Measurements from ENCODE around the gene PITX1.

The PITX1 gene

GRCh38 chr5:135062216-135063055 lies 28.4 kb upstream of the PITX1 start:
- DNase-seq (ENCODE audit: low read depth) = no peak

DNA sequence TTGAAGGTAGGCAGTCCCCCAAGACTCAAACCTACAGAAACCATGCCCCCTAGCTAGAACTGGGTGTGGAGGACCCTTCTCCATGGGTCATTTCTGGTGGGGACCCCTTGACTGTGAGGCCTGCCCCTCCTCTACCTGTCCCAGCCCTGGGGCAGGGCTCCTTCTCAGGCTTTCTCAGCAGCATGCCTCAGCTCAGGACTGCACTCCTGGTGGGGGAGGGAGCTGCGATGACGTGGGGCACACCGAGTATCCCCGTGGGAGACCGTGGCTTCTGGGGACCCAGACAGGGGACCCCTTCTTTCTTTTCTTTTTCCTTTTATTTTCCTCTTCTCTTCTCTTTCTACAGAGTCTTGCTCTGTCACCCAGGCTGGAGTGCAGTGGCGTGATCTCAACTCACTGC lies 27.0 kb upstream of the PITX1 start:
- DNase-seq (ENCODE audit: low read depth) = no peak

DNA sequence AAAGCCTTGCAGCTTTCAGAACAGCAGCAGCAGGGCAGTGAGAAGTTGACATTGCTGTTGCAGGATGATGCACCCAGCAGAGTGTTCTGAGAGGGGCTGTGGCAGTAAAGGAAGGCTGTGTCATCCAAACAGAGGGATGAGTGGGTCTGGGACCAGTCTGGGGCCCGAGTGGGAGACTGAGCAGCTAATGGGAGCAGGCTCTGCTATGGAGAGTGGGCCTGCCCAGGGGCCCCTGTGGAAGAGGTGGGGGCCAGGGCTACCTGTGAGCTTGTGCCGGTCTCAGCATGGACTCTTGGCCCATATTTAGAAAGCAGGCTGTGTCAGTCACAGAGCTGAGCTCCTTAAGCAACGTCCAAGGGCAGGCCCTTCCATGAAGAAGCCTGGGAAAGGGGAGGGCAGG lies 26.0 kb upstream of the PITX1 start:
- no peak for DNase-seq (ENCODE audit: low read depth)

DNA sequence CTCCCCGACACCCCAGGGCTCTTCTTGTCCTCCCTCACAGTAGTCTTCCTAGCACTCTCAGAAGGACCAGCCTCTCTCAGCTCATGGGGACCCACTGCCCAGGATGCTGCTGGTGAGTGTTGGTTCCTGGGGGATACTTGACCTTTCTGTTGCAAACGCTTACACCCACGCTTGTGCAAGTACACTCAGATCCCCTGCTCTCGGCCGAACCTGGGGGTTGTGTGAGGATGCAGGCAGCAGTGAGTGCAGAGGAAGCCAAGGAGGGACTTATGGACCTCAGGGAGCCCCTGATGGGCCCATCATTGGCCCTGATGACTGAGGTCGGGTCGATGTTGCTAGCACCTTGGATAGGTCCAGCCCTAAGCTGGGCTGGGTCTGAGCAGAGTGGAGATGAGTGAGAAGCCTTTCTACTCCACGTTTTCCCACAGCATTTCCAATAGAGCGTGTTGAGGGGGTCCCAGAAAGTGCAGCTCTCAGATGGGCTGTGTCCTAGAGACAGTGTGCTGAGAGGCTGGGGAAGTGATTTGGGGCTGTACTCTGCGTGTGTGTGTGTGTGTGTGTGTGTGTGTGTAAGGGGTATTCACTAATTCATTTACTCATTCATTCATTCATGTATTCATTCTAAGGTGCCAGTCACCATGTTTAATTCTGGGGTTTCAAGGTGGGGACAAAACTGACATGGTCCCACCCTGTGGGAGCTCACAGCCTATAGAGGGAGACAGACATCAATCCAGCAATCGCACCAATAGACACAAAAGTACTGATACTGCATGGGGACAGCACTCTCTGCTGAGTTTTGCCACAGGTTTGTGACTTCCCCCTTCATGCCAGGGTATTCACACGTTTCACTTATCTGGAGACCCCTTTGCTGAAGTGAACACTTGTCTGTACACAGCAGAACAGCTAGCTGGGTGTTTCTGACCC lies 25.2 kb upstream of the PITX1 start:
- DNase-seq (ENCODE audit: low read depth) = no peak

- DNase-seq (ENCODE audit: low read depth) = no peak
Observed at GRCh38 chr5:135058331-135058732, 24.3 kb upstream of the PITX1 start.

DNA sequence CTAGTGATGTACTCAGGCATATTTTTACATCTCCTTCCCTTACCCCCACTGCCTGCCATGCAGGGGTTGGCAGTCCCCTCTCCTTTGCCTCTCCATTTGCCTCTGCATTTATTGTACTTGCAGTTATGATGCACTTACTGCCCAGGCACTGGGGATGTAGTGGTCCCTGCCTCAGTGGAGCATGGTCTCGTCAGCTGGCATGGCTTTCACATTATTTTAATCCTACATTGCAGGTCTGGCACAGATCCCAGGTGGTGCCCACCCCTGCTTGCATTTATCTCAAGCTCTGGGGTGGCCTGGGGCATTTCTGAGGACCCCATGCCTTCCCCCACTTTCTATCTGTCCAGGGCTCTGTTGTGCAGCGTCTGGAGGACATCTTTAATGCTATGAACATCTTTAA lies 23.2 kb upstream of the PITX1 start:
- DNase-seq (ENCODE audit: low read depth) = no peak

DNA sequence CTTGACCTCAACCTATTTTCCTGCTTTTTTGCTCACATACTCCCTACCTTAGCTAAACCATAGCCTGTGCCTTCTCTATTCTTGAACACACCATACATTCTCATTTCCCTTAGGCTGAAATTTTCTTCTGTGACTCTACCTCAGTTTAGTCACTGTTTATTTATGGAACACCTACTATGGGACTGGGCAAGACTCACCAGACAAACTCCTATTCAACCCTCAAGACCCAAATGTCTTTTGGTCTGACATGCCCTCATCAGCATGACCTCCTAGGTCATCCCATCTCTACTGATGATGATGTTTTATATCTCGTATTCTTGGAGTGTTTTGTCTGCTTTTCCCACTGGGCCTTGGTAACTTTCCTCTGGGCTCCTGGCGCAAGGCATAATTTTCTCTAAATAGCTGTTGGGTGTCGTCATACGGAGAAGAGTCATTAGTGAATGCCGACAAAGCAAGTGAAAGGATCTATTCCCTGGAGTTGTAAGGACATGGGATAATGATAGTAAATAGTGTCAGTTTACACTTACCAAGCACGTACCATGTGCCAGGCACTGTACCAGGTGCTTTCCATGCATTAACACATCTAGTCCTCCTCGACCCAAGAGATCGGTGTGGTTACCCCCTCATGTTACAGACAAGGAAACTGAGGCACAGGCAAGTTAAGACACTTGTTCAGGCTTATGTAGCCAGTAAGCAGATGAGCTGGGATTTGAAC lies 22.4 kb upstream of the PITX1 start:
- DNase-seq (ENCODE audit: low read depth) = no peak

DNA sequence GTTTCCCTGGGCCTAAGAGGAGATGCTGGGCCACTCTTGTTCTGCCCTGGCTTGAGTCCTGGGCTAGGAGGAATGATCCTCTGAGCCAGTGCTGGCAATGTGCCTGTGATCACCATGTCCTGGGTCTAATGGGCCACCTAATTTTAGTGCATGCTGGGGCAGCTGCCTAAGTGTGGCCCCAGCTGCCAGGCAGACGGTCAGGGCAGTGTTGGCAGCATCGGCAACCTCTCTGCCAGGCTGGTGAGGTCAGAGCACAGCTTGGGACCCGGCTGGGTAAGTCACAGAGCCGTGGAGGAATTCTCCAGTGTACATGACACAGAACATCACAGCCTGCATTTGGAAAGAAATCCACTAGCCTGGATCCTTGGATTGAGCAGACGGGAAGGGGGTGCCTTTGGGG lies 21.4 kb upstream of the PITX1 start:
- no peak for DNase-seq (ENCODE audit: low read depth)

DNA sequence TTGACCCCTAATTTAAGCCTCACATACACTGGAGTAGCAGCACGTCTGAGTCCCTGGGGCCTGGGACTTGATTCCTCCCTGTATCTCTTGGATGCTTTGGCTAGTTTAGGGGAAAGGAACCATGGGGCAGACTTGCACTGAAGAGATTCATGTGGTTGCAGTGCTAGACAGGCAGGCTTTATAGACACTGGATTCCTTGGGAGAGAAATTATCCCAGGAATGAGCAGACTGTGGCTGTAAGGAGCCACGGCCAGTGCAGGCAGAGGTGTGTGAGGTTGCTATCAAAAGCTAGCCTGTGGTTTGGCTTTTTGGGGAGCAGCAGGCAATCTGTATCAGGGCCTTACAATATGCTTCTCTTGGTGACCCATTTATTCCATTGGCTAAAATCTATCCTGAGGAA lies 20.5 kb upstream of the PITX1 start:
- DNase-seq (ENCODE audit: low read depth) = no peak

DNA sequence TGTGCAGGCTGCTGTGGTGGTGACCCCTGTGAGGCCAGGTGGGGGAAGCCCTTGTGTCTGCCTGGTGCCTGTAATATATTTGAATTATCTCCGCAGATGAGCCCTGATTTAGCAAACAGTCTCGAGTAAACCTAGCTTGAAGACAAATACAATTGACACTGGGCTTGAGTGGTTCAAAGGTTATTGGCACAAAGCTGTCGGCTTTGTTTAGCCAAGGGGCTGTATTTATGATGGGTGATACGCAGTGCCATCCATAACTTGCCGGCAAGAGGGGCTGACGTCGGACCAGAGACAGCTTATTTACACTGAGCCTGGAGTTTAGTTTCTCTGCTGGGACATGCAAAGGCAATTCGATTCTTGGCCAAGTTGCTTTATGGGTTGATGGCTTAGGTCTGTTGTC lies 20.0 kb upstream of the PITX1 start:
- no peak for DNase-seq (ENCODE audit: low read depth)

GRCh38 chr5:135053278-135053677 lies 19.2 kb upstream of the PITX1 start:
- no peak for DNase-seq (ENCODE audit: low read depth)

GRCh38 chr5:135052511-135053145 lies 18.6 kb upstream of the PITX1 start:
- no peak for DNase-seq (ENCODE audit: low read depth)

DNA sequence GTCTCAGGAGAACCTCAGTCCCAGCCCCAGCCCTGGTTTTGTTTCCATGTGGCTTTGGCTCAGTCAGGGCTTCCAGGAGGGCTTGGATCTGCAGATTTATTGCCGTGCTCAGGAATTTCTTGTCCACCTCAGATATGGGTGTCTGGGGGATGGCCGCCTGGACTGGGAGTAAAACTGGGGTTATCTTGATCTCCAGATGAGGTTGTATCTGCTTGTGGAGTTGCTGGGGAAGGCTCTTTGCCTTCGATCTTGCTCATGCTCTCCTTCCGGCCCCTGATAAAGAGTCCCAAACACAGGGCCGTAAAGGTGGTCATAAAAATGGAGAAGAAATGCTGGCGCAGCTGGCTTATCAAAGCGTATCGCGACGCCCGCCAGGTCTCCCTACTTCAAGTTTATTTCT lies 17.8 kb upstream of the PITX1 start:
- DNase-seq (ENCODE audit: low read depth) = peak; percentile 28

DNA sequence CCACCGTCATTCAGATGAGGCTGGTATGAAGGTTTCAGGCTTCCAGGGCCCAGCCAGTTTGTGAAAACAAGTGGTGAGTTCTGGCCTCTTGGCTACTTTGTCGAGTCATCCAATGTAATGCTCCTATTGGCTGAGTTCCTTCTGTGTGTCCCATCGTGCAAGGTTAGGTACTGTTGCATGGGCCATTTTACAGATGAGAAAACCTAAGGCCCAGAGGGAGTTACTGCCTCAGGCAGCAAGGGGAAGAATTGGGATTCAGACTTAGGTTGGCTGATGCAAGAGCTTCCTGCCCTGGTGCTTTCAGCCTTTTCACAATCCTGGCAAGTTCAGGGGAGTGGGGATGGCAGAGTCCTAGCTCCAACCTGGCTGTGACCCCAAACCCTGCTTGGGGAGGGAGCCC lies 17.4 kb upstream of the PITX1 start:
- DNase-seq (ENCODE audit: low read depth) = no peak

GRCh38 chr5:135050244-135050767 lies 16.3 kb upstream of the PITX1 start:
- no peak for DNase-seq (ENCODE audit: low read depth)

DNA sequence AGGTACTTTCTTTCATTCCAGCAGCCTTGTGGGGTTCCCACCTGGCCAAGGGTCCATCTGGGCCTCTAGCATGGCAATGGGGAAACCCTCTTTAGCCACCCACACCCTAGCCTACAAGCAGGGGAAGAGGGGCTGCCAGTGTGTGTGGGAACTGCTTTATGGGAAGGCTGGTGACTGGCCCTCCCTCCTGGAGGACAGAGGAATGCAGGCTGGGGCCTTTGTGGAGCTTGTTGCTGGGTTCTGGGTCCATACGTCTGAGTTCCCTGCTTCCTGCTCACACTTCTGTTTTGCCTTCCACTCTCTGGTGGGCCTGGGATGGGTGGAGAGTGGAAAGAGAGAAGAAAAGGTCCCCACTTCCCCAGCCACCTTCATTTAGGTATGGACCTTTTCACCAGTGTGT lies 14.9 kb upstream of the PITX1 start:
- DNase-seq (ENCODE audit: low read depth) = no peak

DNA sequence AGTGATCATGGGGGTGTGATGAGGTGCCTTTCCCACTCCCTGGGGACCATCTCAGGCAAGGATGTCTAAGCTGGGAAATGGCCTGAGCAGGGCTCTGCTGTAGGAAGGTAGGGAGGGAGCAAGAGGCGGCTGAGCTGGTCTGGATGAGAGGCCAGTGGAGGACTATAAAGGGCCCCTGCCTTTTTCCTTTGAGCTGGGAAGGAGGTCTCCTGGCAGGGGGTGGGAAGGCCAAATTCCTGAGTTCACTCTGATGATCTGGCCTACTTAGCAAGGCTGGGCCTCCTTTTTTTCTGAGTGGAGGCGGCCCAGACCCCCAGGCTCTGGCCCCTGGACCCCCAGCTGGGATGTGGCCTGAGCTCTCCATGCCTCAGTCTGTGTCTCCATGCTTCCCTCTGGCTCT lies 14.3 kb upstream of the PITX1 start:
- no peak for DNase-seq (ENCODE audit: low read depth)

DNA sequence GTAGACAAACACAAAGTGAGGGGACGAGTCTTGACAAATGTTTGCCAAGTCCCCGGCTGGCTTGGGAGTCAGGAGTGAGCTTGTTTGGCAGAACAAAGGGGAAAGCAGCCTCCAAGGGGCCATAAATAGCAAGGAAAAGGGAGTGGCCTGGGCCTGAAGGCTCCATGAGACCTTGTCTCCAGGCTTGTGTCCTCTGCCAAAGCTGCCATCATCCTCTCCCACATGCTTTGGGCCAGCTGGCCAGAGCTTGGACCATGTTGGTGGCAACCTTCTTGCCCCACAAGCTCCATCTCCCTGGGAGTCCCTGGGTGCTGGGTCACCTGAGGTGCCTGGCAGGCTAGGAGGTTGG lies 13.3 kb upstream of the PITX1 start:
- no peak for DNase-seq (ENCODE audit: low read depth)

DNA sequence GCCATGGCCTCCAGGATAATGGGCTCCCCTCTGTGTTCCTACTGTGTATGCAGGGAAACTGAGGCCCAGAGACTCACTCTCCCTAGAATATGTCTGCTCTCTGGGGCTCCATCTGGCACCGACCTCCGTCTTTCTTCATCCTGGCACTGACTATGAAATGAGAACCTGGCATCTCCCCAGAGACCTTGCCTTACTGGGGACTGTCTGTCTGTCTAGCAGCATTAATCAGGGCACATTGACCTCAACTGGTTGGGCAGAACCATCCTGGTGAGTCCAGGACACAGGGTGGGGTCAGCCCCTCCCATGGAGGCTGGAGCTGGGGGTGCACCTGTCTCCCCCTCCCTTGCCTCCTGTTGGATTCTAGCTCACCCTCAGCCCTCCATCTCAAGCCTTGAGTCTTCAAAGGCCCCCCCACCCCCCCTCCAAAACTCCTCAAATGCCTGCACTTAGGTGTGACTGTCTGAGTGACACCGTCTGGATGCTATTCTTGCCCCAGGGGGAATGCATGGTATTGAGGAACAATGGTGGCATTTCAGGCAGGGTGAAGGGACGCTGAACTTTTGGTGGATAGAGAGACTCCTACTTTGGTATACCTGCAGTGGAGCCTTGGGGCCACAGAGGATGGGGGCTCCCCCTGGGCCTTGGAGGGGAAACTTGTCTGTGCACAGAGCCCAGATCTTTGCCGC lies 12.8 kb upstream of the PITX1 start:
- DNase-seq (ENCODE audit: low read depth) = no peak

DNA sequence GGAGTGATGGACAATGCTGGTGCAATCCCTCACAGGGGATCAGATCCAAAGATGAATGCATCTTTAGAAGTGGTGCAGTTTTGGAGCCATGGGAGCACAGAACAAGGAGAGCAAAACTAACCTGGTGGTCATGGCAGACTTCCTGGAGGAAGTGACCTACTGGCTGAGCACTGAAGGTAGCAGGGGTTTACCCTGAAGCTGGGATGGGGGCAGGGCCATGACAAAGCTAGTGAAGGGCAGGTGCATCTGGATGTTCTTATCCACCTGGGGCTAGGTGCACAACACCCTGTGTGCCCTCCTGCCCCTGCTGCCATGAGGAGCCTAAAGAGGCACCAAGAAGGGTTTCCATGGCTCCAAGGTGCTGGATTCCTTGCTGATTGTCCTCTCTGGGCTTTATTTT lies 11.5 kb upstream of the PITX1 start:
- DNase-seq (ENCODE audit: low read depth) = no peak

- no peak for DNase-seq (ENCODE audit: low read depth)
Observed at GRCh38 chr5:135042595-135042994, 8.6 kb upstream of the PITX1 start.
